CD4-positive, alpha-beta T cell treated with Interleukin-10 for 1 hour (primary cell): ENCODE measurements around the gene PLEKHO2.
"Not testable (repeated sequence)": the region's sequence is repeated elsewhere in the genome, so short reads cannot be mapped to it uniquely, and the experiment has no call there.

Source experiments
- DNase-seq: peaks from one replicate; pipeline ENCODE4 v3.0.0-alpha.2; 2020

Gene PLEKHO2, protein sequence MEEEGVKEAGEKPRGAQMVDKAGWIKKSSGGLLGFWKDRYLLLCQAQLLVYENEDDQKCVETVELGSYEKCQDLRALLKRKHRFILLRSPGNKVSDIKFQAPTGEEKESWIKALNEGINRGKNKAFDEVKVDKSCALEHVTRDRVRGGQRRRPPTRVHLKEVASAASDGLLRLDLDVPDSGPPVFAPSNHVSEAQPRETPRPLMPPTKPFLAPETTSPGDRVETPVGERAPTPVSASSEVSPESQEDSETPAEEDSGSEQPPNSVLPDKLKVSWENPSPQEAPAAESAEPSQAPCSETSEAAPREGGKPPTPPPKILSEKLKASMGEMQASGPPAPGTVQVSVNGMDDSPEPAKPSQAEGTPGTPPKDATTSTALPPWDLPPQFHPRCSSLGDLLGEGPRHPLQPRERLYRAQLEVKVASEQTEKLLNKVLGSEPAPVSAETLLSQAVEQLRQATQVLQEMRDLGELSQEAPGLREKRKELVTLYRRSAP

DNA sequence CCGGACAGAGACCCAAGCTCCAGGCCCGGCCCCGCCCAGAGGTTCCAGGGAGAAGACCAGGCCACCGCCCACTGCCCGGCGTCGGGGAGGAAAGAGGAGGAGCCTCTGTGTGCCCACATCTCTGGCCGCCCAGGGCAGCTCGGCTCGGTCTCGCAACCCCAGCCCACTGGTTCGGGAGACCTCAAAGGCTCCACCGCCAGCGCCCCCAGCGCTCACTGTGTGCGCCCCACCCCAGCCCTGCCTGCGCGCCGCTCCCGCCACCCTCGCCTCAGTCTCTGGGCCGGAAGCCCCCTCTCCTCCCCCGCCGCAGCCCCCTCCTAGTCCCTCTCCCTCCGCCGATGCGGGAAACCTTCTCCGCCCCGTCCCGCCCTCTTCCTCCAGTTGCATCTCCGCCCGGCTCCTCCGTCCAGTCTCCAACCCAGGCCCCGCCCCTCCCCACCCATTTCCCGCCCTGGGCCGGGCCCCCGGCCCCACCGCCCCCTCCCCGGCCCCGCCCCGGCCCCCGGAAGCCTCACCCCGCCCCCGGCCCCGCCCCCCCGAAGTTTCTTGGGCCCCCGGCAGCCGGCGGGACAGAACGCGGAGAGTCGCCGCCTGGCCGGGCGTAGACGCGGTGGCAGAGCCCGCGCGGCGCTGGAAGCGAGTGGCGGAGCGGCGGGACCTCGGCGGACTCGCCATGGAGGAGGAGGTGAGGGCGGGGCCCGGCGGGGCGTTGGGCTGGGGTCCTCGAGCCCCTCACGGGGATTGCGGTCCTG lies at the start of gene PLEKHO2:
Gene PLEKHO2, plus strand, starts transcription at position 572 of the 752 bp plus-strand sequence. Its CDS starts 102 bp downstream, at position 674.
- DNase-seq, result peak; percentile 96

DNA sequence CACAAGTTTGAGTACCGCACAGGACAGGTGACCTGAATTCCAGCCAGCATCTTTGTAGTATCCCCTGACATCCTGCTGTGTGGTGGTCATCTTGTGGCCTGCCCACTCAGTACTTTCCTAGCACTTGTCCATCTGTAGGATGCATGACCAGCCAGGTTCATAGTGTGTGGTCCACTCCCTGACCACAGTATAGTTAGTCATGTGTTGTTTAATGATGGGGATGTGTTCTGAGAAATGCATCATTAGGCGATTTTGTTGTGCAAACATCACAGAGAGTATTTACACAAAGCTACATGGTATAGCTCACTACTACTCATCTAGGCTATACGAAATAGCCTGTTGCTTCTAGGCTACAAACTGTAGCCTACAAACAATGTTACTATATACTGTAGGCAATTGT lies 49.4 kb upstream of the PLEKHO2 start:
- no peak for DNase-seq

DNA sequence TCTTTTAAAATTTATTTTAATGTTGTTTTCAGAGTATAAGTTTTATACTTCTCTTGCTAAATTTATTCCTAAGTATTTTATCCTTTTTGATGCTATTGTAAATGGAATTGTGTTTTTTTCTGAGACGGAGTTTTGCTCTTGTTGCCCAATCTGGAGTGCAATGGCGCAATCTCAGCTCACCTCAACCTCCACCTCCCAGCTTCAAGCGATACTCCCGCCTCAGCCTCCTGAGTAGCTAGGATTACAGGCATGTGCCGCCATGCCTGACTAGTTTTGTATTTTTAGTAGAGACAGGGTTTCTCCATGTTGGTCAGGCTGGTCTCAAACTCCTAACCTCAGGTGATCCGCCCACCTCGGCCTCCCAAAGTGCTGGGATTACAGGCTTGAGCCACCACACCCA lies 46.4 kb upstream of the PLEKHO2 start:
- not testable (repeated sequence) for DNase-seq

DNA sequence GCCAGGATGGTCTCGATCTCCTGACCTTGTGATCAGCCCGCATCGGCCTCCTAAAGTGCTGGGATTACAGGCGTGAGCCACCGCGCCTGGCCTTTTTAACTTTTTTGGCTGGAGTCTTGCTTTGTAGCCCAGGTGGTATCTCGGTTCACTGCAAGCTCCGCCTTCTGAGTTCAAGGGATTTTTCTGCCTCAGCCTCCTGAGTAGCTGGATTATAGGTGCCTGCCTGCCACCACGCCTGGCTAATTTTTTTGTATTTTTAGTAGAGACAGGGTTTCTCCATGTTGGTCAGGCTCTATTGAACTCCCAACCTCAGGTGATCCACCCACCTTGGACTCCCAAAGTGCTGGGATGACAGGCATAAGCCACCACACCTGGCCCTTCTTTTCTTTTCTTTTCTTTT lies 45.8 kb upstream of the PLEKHO2 start:
- DNase-seq, result not testable (repeated sequence)

DNA sequence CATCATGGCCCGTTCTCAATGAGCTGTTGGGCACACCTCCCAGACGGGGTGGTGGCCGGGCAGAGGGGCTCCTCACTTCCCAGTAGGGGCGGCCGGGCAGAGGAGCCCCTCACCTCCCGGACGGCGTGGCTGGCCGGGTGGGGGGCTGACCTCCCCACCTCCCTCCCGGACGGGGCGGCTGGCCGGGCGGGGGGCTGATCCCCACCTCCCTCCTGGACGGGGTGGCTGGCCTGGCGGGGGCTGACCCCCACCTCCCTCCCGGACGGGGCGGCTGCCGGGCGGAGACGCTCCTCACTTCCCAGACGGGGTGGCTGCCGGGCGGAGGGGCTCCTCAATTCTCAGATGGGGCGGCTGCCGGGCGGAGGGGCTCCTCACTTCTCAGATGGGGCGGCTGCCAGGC lies 42.8 kb upstream of the PLEKHO2 start:
- not testable (repeated sequence) for DNase-seq

DNA sequence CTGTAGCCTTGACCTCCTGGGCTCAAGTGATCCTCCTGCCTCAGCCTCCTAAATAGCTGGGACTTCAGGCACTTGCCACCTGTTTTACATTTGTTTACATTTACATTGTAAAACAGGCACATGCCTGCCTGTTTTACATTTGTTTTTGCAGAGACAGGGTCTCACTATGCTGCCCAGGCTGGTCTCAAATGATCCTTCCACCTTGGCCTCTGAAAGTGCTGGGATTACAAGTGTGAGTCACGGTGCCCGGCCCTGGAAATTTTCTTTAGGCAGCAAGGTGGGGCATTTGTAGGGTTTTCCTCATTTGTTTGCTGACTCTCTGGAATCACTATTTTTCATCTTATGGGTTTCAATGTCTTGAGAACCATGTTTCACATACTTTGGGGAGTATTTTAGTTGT lies 41.2 kb upstream of the PLEKHO2 start:
- DNase-seq, result no peak

DNA sequence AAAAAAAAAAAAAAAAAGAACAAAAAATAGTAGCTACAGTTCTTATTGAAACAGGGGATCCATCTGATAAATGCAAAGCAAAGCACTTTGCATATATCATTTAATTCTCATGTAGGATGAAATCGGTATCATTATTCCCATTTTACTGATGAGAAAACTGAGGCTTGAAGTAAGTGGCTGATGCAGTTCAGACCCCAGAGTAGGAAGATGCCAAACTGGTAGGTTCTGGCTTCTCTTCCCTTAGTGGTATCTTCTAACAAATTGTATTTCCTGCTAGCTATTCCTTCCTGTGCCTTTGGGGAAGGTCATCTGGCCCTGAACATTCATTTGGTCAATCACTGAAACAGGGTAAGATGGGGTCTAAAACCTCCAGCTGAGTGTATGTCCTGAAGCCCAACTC lies 38.2 kb upstream of the PLEKHO2 start:
- DNase-seq, result no peak

DNA sequence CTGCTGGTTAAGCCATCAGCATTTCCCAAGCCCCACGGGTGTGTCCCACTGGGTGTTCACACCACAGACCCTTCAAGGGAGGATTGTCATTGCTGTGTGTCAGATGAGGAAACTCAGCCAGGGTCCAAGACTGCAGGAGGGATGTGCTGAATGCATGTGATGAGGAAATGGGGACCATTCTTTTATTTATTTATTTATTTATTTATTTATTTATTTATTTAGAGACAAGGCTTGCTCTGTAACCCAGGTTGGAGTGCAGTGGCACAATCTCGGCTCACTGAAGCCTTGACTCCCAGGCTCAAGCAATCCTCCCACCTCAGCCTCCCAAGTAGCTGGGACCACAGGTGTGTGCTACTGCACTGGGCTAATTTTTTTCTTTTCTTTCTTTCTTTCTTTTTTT lies 37.1 kb upstream of the PLEKHO2 start:
- DNase-seq, result no peak

DNA sequence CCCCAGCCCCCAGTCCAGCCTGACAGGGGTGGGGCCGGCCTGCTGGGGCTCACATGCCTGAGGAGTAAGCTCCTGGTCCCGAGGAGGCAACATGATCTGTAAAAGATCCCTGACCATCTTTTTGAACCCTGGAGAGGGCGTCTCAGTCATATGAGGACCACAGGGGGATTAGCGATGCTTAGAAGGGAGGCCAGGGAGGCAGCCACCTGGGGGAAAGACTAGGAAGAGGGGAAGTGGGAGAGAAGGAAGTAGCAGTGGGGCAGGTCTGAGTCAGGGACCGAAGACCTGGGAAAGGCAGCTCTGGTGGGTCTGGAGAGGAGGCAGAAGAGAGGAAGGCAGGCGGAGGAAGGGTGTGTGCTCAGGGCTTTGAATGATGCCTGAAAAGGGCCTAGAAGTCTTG lies 35.2 kb upstream of the PLEKHO2 start:
- no peak for DNase-seq

DNA sequence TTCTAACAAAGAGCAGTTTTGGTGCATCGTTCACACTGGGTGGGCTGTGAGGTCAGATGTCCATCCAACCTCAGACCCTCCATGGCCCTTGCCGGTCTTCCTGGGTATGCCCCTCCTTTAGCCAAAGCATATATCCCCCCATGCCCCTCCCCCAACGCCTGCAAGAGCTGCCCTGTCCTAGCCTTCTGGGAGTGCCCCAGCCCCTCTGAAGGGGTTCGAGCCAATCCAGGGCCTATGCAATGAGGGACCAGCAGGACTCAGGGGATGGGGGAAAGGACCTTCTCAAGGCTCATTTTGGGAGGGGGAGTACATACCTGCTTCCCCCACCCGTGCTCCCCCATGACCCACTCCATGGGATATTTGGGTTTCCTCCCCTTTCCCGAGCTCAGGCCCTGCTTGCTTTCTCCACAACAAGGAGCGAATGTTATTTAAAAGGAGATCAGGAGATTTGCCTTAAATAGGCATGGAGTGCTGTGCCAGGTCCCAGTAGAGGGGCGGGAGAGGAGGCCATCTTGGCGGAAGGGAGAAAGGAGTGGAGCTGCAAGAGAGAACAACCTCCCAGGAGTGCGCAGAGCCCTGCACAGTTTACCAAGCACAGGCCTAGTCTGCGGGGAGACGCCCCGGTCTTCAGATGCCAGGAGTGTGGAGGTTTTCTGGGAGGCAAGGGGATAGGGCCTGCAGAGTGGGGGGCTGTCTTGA lies 34.5 kb upstream of the PLEKHO2 start:
- no peak for DNase-seq

DNA sequence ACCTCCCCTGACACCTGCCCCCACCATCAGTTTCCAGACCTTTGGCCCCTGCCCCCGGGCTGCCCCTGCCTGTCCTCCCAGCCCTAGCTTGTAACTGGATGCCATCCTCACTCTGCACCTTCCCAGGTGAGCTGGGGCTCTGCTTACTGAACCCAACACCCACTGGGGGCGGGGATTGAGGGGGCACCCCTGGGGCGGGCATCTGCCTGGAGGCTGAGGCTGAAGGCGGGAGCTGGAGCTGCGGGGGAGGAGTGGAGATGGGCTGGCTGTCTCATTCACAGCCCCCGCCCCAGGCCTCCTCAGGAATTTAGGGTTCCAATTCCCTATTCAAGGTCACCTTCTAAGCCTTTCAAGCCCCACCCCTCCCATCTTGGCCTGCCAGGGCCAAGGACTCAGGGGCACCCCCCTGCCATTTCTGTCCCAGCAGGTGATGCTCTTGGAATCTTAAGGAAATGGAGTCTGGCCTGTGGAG lies 33.9 kb upstream of the PLEKHO2 start:
- DNase-seq, result no peak

DNA sequence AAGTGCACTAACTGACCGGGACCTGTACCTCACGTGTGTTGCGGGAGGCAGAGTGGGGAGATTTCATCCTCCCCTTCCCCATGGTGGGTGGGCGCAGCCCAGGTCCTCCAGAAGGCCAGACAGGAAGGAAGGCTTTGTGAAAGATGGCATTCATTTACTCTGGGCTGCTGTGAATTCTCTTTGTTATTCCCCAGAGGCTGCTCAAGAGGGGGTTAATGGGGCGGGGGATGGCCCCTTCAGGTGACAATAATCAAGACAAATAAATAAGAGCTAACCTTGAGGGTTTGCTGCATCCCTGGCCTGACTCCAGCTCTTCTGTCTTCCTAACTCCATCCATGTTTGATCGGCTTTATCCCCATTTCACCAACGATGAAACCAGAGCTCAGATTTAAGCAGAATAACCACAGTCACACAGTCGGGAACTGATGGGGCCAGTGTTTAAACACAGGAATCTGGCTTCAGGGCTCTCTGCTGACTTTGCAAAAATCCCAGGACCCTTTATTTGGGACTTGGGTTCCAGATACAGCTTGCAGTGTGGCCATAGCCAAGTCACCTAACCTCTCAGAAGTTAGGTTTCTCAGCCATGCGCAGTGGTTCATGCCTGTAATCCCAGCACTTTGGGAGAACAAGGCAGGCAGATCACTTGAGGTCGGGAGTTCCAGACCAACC lies 32.8 kb upstream of the PLEKHO2 start:
- DNase-seq, result no peak

DNA sequence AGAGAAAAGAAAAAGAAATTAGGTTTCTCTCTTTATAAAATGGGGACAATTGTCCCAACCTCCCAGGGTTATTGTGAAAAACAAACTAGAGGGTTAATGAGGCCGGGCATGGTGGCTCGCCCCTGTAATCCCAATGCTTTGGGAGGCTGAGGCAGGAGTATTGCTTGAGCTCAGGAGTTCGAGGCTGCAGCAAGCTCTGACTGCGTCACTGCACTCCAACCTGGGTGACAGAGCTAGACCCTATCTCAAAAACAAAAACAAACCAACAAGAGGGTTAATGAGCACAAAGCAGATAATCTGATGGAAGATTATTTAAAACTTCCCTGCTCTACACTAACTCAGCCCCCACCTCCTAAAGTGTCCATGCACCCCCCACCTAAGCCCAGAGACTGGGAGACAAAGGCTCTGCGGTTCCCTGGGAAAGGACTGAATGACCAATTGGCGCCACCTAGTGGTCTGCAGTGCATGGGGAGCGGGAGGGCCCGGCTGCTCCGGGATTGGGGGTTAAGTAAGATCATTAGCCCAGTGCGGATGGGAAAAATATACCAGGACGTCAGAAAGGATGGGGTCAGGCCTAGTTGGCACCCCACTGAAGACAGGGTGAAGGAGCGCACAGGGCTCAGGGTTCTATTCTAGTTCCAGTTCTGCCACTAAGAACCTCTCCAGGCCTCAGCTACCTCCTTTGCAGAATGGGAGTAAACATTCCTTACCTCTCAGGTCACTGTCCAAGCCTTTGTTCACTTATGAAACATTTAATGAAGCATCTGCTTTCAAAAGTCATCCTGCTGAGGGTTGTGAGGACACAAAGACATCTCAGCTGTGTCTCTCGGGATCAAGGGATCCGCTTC lies 31.8 kb upstream of the PLEKHO2 start:
- peak; percentile 68 for DNase-seq

DNA sequence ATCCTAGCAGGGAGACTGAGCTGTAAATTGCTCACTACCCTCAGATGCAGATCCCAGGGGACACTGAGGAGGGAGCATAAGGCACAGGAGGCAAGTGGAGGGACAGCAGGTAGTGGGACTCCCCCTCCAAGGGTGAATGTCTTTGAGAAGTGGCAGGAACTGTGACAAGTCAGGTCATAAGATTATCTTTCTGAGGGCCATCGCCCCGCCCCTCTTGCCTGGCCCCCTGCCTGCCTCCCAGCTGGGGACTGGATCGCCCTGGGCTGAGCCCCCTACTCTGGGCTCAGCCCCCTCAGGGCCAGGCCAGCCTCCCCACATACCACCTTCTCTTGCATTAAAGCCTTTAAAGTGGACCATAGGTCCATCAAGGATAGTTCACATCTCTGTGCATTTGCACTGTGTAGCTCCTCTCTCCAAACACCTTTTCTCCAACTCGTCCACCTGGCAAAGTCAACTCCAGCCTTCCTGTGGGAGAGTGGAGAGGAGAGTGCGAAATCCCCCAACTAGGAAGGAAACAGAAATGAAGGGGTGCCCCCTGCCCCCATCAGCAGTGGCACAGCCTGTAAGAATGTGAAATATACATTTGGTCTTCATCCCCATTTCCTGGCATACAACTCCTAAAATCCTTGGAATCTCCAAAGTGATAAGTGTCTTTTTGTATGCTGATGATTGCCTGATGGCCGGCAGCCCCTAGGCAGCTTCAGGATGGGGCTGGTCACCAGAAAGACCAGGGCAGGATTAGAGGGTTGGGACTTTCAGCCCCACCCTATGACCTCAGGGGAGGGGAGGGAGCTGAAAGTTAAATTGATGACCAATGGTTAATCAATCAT lies 31.0 kb upstream of the PLEKHO2 start:
- DNase-seq, result no peak

DNA sequence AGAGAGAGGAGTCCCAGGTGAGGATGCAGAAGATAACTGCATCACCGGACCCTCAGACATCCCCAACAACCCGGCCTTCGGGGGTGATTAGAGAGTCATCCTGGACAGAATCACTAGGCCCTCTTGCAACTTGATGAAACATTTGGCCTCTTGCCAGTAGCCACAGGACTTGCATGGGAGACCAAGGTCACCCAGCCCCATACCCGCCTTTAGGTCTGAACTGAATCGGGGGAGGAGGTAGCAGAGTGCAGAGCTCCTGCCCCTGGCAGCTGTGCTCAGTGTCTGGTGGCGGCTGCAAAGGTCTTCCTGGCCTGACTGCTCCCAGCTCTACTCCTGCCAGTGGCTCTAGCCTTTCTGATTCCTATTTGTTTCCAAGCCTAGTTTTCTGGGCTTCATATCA lies 28.6 kb upstream of the PLEKHO2 start:
- no peak for DNase-seq

DNA sequence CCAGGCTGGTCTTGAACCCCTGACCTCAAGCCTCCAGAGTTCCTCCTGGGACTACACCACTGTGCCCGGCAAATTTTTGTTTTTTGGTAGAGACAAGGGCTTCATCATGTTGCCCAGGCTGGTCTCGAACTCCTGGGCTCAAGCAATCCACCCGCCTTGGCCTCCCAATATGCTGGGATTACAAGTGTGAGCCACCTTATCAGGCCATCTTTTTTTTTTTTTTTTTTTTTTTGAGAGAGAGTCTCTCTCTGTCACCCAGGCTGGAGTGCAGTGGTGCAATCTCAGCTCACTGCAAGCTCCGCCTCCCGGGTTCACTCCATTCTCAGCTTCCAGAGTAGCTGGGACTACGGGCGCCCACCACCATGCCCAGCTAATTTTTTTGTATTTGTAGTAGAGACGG lies 27.4 kb upstream of the PLEKHO2 start:
- not testable (repeated sequence) for DNase-seq

DNA sequence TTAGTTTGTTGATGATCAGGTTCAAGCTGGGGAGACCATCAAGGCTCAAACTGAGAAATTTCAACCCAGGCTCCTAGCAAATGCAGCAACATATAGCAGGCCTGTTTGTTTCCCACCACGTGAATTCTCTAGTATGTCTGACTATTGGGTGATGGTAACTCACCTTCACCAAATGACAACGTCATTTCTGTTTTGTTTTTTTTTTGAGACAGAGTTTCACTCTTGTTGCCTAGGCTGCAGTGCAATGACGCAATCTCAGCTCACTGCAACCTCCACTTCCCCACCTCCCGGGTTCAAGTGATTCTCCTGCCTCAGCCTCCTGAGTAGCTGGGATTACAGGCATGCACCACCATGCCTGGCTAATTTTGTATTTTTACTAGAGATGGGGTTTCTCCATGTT lies 26.8 kb upstream of the PLEKHO2 start:
- DNase-seq, result not testable (repeated sequence)

DNA sequence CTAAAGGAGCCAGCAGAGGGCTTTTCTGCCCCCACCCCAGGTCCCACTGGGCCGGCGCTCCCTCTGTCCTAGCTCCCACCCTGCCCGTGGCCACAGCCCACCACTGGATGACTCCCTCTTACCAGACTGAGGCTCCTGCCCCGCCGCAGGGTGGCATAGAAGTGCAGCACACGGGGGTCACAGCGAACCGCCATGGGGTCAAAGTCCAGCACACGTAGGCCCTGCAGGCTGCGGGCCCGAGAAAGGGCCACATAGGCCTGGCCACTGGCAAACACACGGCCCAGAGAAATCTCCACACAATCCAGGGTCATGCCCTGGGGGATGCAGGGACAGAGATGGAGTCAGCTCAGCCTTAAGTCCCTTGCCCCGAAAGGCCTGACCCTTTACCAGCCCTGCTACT lies 25.3 kb upstream of the PLEKHO2 start:
- DNase-seq, result no peak

DNA sequence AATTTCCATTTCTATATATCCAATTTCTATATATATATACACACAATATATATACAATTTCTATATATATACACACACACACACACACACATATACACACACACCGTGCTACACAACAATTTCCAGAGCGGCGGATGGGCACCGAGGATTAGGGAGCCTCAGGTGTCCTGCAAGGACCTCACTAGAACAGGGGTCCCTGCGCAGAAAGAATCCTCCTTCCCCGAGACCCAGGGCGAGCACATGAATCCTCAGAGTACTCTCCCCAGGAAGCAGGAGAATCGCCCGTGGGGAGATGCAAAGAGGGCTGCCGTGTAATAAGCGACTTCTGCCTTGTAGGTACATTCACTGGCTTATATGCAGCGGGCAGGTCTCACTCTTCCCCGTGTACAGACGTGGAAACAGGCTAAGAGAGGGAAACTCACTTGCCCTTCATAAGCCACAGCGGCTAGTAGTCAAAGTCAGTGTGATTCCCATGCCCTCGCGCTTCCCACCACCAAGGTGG lies 16.7 kb upstream of the PLEKHO2 start:
- DNase-seq, result no peak

DNA sequence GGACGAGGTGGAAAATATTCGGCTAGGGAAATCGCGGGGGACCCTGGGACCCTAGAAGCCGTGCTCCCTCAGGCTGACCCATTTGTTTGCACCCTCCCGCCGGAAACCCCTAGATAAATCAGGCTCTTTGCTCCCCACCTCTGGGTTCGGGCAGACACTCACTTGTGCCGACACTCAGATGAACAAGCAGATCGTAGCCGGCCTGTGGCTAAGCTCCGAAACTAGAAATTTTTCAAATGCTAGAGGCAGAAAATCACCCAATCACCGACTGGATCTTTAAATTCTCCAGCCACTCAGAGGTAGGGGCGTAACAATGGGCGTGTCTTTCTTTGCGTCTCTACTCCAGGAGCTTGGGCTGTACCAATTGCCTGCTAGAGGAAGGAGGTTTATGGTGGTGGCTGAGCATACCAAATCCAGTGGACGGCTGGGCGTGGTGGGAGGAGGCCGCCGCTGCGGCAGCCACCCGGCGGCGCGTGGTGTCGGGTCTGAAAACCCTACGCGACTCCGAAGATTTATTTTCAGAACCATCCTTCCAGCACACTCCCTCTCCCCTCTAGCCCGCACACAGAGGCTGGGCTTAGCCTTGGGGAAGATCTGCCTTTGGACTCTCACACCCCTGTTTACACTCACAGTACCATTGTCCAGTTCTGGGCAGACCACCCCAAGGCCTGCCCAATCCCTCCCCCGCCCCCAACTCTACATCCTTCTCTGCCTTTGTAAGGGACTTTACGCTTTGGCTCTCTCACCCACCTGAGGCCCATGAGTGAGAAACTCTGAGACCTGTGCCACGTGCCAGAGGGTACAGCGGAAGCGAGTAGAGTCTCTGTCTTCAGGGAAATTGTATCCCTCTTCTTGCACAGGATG lies 16.1 kb upstream of the PLEKHO2 start, which contains the start of gene PIF1:
Gene PIF1, minus strand, starts transcription at position 217 of the 864 bp plus-strand sequence. CDS start 1,312 bp downstream, outside the sequence.
- peak; percentile 97 for DNase-seq
